GM21515 (cell line): ENCODE data around the gene RBMS3.
"Not testable (repeated sequence)": the region's sequence is repeated elsewhere in the genome, so short reads cannot be mapped to it uniquely, and the experiment has no call there.

Experiments used
- ATAC-seq: cut with Tn5 transposase; IDR thresholded peaks from one replicate; pipeline ENCODE4 v1.9.1; 2021; ENCODE audit not compliant: unreplicated experiment

The RBMS3 gene

DNA sequence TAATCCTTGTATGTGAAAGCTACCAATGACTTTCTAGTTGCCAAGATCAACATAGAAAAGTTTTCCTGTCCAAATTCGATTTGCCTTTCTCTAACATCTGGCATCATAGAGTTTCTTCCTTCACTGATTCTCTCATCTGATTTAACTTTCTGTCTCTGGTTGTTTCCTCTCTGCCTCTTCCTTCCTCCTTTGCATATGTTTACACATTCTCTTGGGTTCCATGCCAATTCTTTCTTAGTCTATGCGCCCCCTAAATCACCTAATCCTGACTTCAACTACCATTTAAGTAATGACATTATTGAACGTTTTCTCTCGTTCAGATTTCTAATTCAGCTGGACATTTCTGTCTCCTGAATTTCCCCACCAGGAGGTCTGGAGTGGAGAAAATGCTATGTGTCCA lies 763.6 kb downstream of the RBMS3 start:
- ATAC-seq, result no peak

DNA sequence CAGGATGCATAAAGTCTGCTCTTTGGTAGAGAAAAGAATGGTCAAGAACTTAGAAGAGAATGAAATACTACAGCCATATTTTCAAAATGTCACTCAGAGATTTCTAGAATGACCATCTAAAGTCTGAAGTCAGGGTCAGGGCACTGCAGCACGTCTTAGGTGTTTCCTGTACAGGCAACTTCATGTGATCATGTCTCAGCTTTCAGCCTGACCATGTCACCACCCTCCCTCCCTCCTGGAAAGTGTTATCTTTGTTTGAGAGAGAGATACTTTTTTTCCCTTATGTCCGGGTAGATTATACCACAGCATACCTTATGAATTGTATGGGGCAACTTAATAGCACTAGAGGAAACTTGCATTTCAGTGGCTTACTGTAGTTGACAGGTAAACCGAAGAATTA lies 767.6 kb downstream of the RBMS3 start:
- no peak for ATAC-seq

DNA sequence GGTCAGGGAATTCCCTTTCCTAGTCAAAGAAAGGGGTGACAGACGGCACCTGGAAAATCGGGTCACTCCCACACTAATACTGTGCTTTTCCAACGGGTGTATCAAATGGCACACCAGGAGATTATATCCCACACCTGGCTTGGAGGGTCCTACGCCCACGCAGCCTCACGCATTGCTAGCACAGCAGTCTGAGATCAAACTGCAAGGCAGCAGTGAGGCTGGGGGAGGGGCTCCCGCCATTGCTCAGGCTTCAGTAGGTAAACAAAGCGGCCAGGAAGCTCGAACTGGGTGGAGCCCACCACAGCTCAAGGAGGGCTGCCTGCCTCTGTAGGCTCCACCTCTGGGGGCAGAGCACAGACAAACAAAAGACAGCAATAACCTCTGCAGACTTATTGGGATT lies 769.2 kb downstream of the RBMS3 start:
- ATAC-seq, result not testable (repeated sequence)

DNA sequence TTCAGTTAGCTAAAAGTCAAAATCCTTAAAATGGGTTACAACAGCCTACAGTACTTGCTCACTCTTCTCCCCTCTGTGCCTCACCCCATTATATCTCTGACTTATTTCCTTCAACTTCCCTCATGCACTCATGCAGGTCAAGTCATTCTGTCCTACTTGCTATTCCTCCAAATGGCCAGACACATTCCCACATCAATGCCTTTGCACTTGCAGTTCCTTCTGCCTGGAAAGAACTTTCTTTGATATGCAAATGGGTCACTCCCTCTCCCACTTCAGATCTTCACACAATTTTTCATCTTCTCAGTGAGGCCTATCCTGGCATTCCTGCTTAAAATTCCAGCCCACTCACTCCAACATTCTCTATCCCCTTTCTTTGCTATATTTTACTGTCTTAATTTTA lies 778.4 kb downstream of the RBMS3 start:
- ATAC-seq, result no peak
